ENCODE data around the gene ITGA1.

GRCh38 chr5:52987711-52988331 is 200.1 kb downstream of the ITGA1 start:
- TF ChIP-seq CTCF (IDR thresholded peaks at IDR 0.05) = no peak
- TF ChIP-seq POLR2AphosphoS5 (IDR thresholded peaks at IDR 0.05) = peak in 1 of 3 donors; percentile 24
- TF ChIP-seq POLR2A (IDR thresholded peaks at IDR 0.05) = no peak

All from breast epithelium (tissue), 3 donors.